ENCODE results near the gene PARP16.

PARP16 gene

GRCh38 chr15:65312400-65312916 is 25.8 kb upstream of the PARP16 start:
- DNase-seq (ENCODE audit: extremely low read depth in 1 of 2, low read depth in 1 of 2) = no peak

- DNase-seq (ENCODE audit: extremely low read depth in 1 of 2, low read depth in 1 of 2) = no peak
Observed at GRCh38 chr15:65311760-65312159, 25.1 kb upstream of the PARP16 start.

DNA sequence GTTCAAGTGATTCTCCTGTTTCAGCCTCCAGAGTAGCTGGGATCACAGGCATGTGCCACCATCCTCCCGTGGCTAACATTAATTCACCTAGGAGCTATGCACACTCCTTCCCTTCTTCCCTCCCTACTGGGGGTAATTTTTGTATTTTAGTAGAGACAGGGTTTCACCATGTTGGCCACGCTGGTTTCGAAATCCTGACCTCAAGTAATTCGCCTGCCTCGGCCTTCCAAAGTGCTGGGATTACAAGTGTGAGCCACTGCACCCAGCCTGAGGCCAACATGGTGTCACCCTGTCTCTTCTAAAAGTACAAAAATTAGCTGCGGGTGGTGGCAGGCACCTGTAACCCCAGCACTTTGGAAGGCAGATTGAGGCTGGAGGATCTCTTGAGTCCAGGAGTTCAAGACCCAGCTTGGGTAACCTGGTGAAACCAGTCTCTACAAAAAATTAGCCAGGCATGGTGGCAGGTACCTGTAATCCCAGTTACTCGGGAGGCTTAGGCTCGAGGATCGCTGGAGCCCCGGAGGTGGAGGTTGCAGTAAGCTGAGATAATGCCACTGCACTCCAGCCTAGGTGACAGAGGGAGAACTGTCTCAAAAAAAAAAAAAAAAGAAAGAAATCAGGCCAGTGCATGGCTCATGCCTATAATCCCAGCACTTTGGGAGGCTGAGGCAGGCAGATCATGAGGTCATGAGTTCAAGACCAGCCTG is 23.9 kb upstream of the PARP16 start:
- no peak for DNase-seq (ENCODE audit: extremely low read depth in 1 of 2, low read depth in 1 of 2)

DNA sequence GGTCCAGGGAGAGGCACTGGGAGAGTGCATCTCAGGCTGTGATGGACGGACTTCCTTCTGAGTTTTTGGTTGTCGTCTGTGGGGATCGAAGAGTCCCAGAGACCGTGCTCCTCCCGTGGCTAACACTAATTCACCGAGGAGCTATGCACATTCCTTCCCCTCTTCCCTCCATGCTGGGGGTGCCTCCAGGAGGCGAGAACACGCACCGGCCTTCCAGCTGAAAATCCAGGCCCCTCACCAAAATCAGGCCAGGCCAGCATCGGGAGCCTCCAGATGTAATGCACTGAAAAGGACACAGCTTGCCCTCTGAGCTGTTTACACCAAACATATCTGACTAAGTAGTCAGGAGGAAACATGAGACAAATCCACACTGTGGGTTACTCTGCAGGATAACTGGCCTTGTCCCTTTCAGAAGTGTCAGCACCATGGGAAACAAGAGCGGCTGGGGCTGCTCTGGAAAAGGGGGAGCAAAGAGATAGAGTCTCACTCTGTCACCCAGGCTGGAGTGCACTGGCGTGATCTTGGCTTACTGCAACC is 23.3 kb upstream of the PARP16 start:
- no peak for DNase-seq (ENCODE audit: extremely low read depth in 1 of 2, low read depth in 1 of 2)

- DNase-seq (ENCODE audit: extremely low read depth in 1 of 2, low read depth in 1 of 2) = no peak
Observed at GRCh38 chr15:65307978-65308377, 21.3 kb upstream of the PARP16 start.

GRCh38 chr15:65306551-65306950 is 19.9 kb upstream of the PARP16 start:
- no peak for DNase-seq (ENCODE audit: extremely low read depth in 1 of 2, low read depth in 1 of 2)

- DNase-seq (ENCODE audit: extremely low read depth in 1 of 2, low read depth in 1 of 2) = no peak
Observed at GRCh38 chr15:65305776-65306175, 19.1 kb upstream of the PARP16 start.

GRCh38 chr15:65305150-65305758 is 18.6 kb upstream of the PARP16 start:
- DNase-seq (ENCODE audit: extremely low read depth in 1 of 2, low read depth in 1 of 2) = no peak

DNA sequence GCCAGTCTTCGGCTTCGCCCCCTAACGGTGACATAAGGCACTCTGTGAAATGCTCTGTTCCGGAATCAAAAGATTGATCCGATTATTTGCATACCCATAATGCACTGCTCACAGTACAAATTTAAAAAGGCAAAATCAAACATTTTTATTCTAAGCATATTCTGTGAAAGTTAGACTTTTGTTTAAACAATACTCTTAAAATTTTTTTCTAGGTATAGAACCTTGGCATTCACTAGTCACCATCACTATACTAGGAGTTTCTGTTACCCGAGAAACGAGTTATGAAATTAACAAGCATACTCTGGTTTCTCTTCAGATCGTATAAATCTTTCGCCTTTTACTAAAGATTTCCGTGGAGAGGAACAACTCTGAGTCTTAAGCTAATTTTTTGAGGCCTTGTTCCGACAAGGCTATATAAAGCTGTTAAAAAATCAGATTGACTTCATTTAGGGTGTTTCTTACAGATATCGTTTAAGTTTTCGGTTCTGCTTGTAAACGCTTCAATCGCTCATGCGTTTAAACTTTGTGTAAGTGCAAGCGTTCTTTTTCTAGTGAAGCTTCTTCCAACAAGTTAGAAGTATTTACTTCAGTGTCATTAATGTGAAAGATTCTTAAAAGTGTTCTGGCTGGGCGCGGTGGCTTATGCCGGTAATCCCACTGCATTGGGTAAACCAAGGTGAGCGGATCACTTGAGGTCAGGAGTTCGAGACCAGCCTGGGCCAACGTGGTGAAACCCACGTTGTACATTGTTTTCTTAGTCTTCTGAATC is 17.9 kb upstream of the PARP16 start, which contains the start of gene RNU5B-1:
TSS of gene RNU5B-1 (plus strand) at position 297 of the 769 bp plus-strand sequence.
- DNase-seq (ENCODE audit: extremely low read depth in 1 of 2, low read depth in 1 of 2) = peak; percentile 64 to 75

DNA sequence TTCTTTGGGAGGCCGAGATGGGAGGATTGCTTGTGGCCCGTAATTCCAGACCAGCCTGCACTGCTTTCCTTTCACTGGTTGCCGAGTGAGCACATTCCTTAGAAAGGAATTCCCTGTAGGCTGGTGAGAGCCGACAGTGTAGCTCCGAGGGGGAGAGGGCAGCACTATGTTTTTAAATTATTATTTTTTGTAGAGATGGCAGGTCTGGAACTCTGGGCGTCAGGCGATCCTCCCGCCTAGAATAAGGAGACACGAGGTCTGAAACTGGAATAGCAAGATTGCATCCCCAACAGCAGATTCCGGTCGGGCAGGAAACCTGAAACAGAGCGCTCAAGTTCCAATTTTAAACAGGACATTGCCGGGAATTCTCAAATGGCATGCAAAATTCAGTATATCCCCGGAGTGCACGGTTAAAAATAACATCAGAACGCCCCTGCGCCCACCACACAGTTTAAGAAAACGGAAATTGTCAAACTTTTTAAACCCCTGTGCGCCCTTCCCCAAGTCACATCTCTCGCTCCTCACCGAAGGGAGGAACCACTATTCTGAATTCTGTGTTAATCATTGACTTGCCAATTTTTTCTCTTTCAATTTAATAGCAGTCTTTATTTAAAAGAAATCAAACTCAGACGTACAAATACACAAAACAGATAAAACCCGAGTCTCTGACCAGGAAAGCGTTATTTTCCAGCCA is 17.2 kb upstream of the PARP16 start:
- no peak for DNase-seq (ENCODE audit: extremely low read depth in 1 of 2, low read depth in 1 of 2)

GRCh38 chr15:65302061-65302460 is 15.4 kb upstream of the PARP16 start:
- DNase-seq (ENCODE audit: extremely low read depth in 1 of 2, low read depth in 1 of 2) = no peak

GRCh38 chr15:65300924-65301441 is 14.3 kb upstream of the PARP16 start:
- DNase-seq (ENCODE audit: extremely low read depth in 1 of 2, low read depth in 1 of 2) = no peak

DNA sequence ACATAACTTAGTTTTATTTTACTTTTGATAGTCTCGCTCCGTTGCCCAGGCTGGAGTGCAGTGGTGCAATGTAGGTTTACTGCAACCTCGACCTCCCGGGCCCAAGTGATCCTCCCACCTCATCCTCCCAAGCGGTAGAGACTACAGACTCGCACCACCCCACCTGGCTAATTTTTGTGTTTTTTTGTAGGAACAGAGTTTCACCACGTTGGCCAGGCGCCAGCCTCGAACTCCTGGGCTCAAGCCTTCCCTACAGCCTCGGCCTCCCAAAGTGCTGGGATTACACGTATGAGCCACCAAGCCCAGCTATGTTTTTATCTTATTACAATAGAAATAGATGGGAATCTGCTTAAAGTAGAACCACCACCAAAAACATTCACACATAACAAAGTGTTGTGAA is 12.0 kb upstream of the PARP16 start:
- DNase-seq (ENCODE audit: extremely low read depth in 1 of 2, low read depth in 1 of 2) = no peak

DNA sequence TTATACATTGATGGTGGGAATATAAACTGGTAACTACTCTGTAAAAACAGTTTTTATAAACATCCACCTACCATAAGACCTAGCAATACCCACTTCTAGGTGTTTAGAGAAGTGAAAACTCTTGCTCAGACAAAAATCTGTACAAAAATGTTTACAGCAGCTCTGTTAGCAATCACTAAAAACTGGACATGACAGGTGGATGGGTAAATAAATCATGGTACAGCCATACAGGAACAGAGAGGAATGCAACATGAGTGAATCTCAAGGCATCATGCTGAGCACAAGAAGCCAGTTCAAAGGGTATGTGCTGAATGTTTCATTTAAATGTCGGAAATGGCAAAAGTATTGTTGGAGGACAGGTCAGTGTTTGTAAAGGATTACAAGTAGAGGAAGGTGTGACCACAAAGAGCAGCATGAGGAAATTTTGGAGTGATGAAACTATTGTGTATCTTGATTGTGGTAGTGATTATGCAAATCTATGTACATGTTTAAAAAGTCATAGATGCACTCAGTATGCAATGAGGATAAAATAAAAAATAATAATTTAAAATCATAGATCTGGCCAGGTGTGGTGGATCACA is 6.3 kb upstream of the PARP16 start:
- no peak for DNase-seq (ENCODE audit: extremely low read depth in 1 of 2, low read depth in 1 of 2)

GRCh38 chr15:65290228-65290627 is 3.5 kb upstream of the PARP16 start:
- DNase-seq (ENCODE audit: extremely low read depth in 1 of 2, low read depth in 1 of 2) = no peak

DNA sequence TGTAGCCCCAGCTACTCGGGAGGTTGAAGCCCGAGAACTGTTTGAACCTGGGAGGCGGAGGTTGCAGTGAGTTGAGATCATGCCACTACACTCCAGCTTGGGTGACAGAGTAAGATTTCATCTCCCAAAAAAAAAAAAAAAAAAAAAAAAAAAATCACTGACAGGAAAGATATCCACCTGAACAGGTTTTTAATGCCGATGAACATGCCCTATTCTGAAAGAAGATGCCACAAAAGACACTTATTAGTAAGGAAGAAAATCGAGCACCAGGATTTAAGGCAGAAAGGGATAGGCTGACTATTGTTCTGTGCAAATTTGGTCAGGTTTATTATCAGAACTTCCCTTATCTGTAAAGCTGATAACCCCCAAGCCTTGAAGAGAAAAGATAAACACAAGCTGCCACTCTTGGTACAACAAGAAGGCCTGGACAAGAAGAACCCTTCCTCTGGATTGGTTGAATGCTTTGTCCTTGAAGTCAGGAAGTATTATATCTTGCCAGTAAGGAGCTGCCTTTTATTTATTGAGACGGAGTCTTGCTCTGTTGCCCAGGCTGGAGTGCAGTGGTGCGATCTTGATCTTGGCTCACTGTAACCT is 2.7 kb upstream of the PARP16 start:
- no peak for DNase-seq (ENCODE audit: extremely low read depth in 1 of 2, low read depth in 1 of 2)

- DNase-seq (ENCODE audit: extremely low read depth in 1 of 2, low read depth in 1 of 2) = no peak
Observed at GRCh38 chr15:65287520-65287855, 805 bp upstream of the PARP16 start.

- no peak for DNase-seq (ENCODE audit: extremely low read depth in 1 of 2, low read depth in 1 of 2)
Observed at GRCh38 chr15:65286069-65286703, 497 bp downstream of the PARP16 start.

DNA sequence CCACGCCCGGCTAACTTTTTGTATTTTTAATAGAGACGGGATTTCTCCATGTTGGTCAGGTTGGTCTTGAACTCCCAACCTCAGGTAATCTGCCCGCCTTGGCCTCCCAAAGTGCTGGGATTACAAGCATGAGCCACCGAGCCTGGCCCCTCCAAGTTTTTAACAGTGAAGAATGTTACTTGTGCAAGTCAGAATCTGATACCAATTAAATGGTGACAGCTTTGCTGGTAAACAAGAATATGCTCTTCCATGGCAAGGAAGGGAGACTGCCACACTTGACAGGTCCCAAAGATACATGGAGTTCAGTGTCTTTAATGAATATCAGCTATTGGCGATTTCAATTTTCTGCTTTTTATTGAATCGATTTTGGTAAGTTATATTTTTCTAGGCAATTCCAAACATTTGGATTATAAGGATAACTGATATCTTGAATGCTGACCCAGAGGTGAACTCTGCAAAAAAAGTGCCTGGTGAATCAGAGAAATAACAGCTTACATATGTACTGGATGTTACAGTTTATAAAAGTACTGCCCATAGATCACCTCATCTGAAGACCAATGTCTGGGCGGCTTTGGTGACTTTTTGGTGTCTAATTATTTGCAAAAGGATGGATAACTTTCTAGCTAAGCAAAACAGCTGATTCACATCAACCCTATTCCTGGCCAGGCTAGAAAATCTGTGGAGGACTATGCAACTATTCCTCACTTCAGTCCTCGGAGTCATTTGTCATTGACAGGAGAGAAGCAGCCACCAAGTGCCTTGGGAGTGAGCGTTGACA is 1.2 kb downstream of the PARP16 start:
- no peak for DNase-seq (ENCODE audit: extremely low read depth in 1 of 2, low read depth in 1 of 2)
